Hippocampal formation (tissue), 2 donors: ENCODE data around the gene BTBD17.

ENCODE experiments used
- DNase-seq, 2 donors: peaks; one replicate each; lab custom pipeline; 2025; lab: John Stamatoyannopoulos, UW

The BTBD17 gene

DNA sequence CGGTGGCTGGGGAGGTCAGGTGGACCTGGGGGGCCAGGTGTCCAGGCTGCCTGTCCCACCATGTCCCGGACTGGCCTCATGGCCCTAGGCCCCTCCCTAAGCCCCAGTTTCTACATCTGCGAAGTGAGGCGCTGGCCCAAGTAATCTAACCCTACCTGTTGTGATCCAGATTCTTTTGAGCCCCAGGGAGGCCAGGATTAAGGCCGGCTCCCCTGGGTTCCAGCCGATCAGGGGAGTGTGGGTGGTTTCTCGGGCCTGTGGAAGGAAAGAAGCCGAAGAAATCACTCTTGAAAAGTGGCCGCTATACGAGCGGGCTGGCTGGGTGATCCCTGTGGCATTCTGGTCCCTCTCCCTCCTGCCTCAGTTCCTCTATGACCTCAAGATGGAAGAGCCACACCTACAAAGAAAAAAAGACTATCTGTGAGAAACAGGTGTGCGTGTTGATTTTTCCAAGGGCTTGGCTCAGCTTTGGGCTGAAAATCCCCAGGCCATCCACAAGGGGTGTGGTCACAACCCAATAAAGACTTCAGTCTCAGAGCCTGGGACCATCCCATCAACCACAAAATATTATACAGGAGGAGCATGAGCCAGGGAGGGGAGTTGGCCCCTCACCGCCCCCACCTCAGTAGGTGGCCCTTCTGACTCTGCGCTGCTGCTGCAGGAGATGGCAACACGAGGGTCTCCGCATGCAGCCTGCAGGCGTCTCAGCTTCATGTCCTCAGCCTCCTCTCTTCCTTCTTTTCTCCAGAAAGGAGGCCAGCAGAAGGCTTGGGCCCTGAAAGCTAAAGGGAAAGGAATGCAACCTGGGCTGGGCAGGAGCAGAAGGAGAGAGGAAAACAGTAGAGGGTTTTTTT is 25.9 kb upstream of the BTBD17 start:
- DNase-seq: no peak

DNA sequence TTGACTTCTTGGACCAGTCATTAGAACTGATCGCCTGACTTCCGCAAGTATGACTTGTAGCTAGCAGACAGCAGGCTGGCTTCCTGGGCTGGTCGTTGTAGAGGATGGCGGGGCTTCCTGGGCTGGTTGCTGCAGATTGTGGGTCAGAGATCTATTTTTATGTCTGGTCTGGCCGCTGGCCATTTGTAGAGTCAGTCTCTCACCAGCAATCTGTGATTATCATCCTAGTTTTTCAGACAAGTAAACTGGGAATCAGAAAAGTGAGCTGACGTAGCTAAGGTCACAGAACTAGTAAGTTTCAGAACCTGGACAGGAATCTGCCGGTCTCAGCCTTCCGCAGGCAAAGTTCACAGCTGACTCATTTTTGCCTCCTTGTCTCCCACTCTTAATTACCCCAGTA is 24.7 kb upstream of the BTBD17 start:
- DNase-seq: peak in 1 of 2 donors; percentile 16

DNA sequence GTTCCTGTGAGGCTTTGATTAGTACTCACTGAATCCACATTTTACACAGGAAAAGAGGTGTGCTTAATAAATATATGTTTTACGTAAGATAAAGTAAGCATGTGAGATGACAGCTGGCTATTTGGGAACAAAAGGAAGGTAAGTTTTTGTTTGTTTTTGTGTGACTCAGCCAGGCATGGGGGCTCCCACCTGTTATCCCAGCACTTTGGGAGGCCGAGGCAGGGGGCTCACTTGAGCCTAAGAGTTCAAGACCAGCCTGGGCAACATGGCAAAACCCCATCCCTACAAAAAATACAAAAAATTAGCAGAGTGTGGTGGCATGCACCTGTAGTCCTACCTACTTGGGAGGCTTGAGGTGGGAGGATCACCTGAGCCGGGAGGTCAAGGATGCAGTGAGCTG is 23.5 kb upstream of the BTBD17 start:
- no peak for DNase-seq

DNA sequence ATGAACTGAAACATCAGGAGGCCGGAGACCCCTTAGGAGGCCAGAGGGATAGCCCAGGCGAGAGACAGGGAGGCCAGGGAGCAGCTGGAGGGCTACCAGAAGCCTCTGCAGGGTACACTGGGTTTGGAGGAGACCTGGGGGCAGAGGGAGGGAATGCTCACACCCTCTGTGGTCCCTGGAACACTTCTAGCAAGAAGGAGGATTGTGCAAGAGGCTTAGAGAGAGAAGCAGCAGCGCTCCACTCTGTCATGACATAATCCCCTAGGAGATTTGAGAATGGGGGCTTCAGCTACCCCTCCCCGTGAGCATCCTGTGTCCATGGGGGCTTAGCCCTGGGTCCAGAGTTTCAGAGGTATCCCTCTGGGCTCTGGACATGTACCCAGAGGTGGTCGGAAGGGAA is 21.5 kb upstream of the BTBD17 start:
- no peak for DNase-seq

DNA sequence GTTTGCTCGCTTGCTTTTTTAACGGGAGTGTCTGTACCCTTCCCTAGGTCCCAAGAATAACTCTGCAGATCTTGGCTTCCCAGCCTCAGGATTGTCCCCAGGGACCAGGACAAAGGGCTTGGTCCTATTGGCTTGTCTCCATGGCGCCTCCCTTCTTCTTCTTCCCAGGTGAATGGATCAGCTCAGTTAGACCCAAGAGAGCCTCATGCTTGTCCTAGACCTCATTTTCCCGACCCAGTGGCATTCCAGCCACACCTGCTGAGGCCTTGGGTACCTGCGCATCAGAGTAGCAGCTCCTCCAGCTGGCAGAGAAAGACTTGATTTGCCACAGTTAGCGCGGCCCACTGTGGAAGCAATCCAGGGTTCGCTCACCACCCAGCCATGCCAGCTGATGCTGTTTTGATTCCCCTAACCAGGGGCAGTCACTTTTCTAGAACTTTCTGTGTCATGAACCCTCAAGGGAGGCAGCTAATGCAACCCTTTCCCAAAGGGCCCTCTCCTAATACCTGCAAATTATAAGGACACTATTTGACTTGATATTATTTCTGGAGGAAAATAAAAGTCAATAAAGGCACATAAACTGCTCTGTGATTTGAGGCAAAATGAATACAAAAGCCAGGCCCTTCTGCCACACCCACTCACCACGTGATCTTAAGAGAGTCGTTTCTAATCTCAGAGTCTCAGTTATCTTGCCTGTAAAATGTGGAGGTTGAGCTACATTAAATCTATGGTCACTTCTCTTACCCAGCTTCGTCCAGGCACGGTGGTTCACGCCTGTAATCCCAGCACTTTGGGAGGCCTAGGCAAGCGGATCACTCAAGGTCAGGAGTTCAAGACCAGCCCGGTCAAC is 19.5 kb upstream of the BTBD17 start:
- no peak for DNase-seq

DNA sequence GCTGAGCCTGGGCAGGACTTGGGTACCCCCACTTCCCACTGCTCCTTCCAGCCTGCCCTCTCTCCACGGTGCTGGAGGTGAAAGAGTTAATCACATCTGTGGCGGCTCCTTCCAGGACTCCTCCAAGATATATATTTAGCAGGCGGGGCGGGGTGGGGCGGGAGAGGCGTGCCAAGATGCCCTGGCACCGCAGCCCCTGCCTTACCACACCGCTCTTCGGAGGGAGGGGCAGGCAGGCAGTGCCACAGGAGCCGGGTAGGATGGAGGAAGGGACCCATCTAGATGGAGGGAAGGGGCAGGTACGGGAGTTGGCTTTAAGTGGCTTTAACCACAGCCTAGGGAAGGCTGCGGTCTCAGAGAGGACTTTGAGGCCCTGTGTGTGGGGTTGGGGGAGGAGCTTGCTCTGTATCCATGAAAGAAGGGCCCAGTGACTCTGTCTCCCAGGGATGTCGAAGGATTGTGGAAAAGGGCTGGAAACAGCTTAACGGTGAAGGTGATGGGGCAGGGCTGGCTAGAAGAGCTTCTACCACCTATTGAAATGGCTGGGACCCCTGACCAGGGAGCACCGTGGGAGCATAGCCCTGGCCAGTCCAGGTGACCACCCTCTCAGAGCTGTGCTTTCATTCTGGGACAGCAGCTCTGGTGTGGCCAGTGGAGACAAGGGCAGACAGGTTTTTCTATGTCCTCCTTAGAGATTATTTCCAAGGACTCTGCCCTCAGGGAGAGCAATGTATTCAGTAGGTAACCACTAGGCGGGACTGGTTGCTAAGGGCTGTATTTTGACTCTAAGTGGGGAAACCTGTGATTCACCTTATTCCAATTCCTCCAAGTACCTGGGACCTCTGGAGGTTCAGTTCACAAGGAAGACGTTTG is 18.7 kb upstream of the BTBD17 start:
- DNase-seq: no peak

DNA sequence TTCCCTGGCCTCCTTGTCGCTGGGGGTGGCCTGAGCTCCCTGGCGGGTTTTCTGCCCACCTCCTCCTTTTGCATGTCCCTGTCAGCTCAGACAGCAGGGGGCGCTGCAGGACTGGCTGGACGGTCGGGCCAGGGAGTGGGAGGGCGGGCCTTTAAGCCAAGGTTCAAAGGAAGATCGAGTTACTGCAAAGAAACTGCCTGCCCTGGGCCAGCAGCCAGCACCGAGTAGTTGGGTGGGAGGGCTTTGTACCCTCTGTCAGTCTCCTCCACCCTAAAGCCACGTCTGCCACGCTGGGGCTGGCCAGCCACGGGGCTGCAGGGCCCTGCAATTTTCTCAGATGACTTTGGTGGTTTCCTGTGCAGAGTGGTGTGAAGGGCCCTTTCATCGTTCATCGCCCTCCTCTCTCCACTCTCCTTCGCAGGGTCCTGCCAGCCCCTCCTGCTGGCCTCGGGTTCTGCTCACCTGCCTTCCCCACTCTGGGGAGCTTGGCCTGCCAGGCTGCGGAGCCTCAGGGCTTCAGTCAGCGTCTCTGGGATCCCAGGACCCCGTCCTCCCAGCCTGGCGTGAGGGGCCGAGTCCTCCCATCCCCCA is 17.9 kb upstream of the BTBD17 start:
- peak; percentile 64 to 85 for DNase-seq

DNA sequence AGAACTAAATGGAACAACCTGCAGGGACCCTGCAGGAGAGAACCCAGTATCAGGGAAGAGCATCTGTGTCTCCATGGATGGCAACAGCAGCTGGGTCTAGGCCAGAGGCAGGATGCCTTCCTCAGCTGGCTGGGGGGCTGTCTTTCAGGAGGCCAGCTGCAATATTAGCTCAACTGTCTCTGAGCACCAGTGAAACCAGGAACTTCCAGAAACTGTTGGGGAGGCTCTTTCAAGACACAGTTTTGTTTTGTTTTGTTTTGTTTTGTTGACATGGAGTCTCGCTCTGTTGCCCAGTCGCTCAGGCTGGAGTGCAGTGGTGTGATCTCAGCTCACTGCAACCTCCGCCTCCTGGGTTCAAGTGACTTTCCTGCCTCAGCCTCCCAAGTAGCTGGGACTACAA is 13.2 kb upstream of the BTBD17 start:
- DNase-seq: no peak

DNA sequence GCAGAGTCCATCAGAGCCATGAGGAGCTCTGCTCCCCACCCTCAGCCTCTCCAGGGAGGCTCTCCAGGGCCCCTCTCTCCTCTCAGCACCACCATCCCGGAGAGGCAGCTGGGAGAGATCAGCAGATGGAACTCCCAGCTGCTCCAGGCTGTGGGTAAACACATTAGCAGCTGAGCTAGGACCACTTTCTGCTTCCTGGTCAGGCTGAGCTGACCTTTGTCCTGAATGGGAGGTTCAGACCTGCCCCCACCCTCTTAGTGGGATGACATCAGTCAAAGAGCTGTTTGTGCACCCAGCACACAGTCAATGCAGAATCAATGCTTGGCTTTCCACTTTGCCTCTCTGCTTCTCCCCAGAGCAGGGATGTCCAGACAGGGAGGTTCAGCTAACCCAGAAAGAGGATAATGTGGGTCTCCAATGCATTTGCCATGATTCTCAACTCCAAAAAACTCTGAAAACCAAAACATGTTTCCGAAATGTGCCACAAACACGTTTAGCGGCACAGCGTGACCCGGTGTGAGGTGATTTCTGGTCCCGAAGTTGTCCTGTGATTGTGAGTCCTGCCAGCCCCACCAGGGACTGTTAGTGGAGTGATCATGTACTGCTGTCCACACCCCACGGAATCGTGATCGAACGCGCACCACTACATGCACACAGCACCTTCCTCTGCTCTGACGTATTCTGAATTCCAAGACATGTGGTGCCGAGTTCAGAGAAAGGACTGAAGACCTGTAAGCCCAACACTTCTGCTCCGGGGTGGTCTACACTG is 12.4 kb upstream of the BTBD17 start:
- peak; percentile 76 to 86 for DNase-seq

DNA sequence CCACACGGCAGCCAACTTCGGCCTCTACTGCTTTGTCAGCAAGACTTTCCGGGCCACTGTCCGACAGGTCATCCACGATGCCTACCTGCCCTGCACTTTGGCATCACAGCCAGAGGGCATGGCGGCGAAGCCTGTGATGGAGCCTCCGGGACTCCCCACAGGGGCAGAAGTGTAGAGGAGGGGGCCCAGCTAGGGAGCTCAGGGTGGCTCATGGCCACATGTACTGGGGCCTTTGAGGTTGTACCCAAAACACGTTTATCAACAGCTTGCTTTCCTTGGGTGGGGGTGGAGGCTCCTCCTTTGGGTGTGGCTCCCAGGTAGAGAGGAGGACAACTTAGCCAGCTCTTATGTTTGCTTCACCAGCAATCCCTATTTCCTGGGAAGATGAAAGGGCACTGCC is 10.8 kb upstream of the BTBD17 start:
- no peak for DNase-seq

DNA sequence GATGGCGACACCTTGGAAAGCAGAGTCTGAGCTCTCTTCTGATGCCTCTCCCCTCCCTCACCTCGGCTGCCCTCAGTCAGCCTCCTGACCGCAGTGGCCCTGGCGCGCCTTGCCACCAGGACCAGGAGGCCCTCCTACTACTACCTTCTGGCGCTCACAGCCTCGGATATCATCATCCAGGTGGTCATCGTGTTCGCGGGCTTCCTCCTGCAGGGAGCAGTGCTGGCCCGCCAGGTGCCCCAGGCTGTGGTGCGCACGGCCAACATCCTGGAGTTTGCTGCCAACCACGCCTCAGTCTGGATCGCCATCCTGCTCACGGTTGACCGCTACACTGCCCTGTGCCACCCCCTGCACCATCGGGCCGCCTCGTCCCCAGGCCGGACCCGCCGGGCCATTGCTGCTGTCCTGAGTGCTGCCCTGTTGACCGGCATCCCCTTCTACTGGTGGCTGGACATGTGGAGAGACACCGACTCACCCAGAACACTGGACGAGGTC is 10.0 kb upstream of the BTBD17 start:
- DNase-seq: no peak

DNA sequence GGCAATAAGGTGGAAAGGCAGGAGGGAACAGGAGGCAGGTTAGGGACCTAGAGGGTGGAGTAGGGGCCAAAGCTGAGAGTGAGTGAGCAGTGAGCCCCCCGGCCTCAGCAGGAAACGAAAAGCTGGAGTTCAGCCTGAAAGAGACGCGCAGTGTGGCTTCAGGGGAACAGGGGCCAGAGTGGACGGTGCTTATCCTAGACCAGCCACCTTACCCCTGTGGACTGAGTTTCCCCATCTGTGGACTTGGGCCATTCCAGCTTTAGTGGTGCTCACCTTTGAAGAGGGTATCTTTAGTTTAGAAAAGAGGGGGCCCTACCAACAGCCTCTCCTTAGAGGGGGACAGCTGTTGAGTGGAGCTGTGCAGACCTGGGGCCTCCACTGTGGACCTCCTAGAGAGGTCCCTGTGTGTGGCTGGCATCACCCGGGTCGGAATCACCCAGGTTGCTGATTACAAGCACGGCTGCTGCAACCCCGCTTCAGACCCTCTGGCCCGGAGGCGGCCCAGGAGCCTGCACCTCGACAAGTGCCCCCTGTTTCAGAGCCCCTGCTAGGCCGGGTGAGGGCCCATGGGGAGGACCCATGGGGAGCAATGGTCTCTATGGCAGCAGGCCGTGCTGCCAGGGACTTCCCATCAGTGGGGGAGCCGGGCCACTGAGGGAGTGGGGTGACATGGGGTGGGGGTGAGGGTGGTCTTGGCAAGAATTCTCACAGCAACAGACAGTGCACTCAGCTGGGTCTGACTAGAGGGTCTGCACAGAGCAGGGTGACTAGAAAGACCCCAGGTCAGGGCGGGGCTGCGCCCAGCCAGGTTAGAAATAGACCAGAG is 8.2 kb upstream of the BTBD17 start:
- DNase-seq: no peak

DNA sequence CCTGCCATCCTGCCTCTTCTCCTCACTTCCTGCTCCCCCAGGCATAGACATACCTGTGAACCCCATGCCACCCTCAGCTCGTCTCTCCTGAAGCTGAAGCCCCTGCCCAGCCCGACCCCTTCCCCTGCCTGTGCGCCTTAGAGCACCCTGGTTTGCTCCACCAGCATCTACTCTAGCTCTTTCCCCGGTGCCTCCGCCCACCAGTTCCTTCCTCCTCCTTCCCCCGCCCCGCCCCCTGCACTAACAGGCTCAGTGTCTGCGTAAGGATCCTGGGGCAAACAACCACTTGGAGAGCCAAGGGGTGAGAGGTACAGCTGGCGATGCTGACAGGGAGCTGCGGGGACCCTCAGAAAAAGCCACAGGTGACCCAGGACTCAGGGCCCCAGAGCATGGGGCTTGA is 7.6 kb upstream of the BTBD17 start:
- no peak for DNase-seq

DNA sequence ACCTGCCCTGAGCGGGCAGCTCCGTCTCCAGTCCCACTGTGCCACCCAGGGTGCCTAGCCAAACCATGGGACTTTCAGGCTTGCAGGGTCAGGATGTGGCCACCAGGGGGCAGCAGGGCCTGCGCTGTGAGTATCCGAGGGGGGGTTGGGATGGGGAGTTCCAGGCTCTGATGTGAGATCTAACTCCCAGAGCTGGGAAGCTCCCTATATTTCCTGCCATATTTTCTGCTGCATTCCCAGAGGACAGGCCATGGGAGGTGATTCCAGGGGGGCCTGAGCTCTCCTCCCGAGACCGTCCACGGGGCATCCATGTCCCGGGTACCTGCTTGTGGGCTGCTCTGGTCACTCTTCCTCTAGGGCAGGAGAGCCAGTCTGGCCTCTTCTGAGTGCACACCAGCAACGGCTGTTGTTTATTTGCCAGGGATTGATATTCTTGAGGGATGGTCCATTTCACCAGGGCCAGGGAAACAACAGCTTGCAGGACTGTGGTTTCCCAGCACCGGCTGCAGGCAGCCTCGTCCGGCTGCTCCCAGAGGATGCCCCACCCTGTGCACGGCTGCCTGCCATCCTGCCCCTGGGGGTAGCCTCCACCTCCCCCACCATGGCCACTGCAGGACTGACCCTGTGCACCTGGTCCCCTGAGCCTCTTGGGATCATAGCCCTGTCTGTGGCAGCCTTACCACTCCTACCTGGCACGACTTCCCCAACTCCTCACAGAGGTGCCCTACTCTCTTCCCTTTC is 6.8 kb upstream of the BTBD17 start:
- peak; percentile 66 to 78 for DNase-seq

DNA sequence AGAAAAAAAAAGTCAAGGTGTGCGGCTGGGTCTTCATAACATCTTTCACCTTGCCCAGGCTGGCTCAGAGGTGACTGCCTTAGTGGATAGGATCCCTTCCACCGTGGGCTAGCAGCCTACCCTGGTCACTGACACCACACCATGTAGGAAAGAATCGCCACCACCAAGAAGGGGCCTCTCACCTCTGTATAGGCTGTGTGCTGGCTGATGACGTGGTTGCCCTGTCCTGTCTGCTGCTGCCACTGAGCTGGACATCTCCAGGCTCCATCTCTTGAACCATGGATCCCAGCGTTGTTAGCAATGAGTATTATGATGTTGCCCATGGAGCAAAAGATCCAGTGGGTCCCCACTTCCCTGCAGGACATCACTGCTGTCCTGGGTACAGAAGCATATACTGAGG is 5.5 kb upstream of the BTBD17 start, which contains the start of gene GPR142:
Gene GPR142 (plus strand): TSS at position 301 of the 400 bp plus-strand sequence. CDS start 2,035 bp downstream, outside the sequence.
- DNase-seq: no peak

DNA sequence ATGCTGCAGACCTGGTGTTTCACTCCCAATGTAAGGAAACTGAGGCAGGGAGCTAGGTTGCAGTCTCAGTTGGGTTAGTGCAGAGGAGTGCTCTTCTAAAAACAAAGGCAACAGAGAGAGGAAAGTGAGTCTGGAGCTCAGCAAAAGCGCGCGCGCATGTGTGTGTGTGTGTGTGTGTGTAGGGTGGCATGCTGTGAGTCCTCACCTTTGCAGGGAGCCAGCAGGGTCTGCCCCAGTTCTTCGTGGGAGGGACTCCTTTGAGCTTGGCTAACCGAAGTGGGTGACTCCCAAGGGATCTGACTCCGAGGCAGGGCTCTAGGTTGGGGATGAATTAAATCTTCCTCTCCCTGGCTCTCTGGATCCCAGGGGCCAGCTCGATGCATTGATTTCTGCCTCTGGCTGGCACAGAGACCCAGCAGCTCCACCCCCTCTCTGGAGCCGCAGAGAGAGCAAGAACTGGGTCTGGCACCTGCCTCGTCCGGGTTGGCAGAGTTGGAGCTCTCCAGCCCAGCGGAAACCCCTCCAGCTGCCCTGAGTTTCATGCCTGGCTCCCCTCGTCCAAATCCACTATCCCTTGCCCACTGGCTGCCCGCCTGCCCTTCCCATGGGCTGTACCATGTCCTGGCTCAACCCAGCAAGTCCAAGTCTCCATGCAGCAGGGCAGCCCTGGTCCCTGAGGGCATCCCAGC is 1.3 kb upstream of the BTBD17 start:
- peak; percentile 23 to 52 for DNase-seq

DNA sequence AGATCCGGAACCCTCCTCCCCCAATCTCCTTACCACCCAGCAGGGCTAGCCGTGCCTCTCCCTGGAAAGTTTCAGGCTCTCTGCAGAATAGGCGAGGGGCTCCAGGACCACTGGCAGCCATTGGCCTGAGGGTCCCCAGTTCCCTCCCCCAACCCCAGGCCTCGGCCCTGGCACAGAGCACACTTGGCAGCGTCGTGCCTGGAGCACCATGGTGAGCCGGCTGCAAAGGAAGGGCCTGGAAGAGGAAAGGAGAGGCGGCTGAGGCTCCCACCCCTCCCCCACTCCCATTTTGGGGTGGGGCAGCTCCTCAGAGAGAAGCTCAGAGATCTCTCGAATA is 369 bp upstream of the BTBD17 start:
- no peak for DNase-seq

DNA sequence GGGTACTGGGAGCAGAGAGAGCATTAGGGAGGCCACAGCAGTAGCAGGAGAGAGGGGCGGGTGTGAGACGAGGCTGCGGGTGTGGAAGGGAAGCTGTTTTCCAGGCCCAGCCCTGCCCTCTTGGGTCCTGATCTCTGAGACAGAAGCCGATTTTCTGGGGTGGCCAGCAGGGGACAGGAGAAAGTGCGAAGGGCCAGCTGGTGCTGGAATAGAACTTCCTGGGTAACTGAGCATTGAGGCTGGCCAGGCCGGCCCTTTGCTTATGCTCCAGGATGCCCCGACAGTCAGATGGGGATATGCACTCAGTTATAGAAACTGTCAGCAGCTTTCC is 804 bp downstream of the BTBD17 start:
- no peak for DNase-seq

DNA sequence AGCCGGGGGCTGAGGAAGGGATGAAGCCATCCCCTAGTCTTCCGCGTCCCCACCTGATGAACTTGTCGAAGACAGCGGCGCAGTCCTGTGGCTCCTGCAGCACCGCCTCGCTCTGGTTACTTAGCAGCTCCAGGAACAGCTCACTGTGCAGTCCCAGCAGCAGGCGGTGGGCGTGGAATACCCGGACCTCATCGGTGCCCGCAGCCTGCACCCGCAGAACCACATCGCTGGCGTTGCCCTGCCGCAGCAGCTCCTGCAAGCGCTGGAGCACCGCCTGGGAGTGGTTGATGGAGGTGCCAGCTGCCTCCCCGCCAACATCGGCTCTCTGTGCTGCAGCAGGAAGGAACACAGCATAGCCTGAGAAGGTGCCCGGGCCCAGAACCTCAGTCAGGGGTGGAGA is 1.8 kb downstream of the BTBD17 start:
- DNase-seq: no peak
